HT-29 (cell line): Measurements from ENCODE around the gene EVI5L. TPM values are rescaled to one million over a fixed set of nuclear protein-coding genes. Genes with fewer than 3 reads are reported as not detected.
A peak's percentile ranks its signal among the peaks of the same experiment; 100 is the strongest.
"Not testable (repeated sequence)": the region's sequence is repeated elsewhere in the genome, so short reads cannot be mapped to it uniquely, and the experiment has no call there.

ENCODE experiments used
- DNase-seq: peaks from one replicate; pipeline ENCODE4 v3.0.0-alpha.2; 2015; ENCODE audit warnings: low spot score
- total RNA-seq: library from RNA; depleted of rRNA; stranded (reverse); fragments of >200 nt; shearing (Covaris generic); gene quantifications from 2 replicates; pipeline ENCODE4 v1.2.3, GENCODE V29; 2014

Gene EVI5L
- total RNA-seq, 1 experiment from 2014 or later = 4.0 TPM

DNA sequence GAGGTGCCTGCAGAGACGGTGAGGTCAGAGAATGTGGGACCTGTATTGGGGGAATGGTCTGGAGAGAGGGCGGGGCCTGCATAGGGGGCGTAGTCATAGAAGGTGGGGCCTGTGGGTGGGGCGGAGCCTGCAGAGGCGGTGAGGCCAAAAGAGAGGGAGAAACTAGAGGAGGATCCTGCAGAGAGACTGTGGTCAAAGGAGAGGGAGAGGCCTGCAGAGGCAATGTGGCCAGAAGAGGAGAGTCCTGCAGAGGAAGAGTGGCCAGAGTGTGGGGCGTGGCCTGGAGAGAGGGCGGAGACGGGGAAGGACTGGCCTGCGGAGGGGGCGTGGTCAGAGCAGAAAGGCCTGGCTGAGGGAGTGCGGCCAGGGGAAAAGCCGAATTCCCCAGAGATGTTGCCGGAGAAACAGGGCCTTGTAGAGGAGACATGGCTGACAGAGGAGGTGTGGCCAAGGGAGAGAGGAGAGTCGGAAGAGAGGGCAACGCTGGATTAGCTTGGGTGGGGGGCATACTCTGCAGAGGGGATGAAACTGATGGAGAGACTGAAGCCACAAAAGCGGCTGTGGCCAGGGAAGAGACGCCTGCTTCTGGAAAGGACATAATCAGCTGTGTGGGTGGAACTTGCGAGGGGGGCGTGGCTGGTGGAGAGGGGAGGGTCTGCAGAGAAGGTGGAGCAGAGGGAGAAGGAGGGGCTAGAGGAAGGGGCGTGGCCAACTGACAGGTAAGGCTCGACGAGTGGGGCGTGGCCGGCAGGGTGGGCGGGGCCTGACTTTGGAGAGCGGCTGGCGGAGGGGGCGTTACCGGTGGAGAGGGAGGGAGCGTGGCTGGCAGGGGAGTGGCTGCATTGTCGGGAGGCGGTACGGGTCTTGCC, 41.7 kb downstream of the EVI5L start:
- peak; percentile 90 for DNase-seq

DNA sequence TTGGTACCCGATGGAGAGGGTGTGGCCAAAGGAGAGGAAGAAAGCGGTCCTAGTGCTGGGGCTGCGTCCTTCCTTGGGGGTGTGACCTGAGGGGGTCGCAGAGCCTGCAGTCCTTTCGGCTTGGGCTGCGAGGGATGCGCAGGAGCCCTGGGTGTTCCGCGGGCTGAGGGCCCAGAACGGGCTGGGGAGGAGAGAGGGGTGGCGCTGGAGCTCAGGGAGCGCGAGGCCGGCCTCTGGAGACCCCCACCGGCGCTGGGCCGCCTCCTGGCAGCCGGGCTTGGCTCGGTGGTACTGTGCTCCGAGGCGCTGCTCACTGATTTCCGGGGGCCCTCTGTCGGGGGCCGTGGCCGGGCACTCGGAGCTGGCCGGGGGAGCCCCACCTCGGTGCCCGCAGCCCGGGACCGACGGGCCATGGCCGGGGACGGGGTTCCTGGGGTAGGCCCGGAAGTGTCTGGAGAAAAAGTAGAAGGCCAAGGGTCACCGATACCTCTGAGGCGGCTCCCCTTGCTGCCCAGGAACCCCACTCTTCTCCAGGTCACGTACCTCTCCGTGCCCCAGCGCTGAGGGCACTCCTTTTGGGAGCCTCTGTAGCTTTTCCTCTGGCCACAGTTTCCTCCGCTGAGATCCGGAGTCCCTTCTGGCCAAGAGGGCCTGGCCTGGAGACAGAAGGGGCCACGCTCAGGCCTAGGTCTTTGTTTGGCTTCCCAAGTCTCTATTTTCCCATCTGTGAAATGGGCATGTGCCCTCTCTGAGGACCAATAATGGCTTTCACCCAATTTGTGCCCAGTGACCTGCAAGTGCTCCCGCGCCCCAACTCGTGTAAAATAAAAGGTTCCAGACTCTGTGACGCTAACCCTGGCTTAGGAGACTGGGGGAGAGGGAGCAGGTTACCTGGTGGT, 42.5 kb downstream of the EVI5L start:
- DNase-seq = no peak

DNA sequence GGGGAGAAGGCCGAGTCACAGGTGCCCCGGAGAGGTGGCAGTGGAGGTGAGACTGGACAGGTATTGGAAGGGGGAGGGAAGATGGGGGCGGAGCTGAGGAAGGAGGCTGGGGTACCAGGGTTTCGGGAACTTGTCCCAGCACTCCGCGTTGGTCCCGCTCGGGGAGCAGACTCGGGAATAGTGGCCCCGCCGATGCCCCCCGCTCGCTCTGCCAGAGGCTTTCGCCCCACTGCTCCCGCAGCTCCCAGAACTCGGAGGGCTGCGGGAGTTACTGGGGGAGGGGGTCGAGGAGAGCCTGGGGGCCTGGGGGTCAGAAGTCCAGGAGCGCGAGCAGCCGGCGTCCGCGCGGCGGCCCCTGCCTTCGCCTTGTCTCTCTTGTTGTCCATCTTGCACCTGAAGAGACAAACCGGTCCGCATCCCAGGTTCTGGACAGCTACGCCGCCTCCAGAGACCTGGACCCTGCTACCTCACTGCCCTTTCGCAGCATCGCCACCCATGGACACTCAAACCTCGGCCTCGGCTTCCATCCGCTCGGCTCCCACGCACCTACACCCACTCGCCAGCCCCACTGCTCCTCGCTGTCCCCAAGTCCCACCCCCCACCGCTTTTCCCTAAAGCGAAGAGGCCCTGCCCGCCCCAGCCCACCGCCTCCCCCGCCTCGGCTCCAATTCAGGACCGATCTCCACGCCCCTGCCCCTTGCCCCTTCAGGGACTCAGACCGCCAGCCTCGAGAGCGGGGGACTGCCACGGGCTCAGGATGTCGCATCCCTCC, 43.5 kb downstream of the EVI5L start:
- no peak for DNase-seq

DNA sequence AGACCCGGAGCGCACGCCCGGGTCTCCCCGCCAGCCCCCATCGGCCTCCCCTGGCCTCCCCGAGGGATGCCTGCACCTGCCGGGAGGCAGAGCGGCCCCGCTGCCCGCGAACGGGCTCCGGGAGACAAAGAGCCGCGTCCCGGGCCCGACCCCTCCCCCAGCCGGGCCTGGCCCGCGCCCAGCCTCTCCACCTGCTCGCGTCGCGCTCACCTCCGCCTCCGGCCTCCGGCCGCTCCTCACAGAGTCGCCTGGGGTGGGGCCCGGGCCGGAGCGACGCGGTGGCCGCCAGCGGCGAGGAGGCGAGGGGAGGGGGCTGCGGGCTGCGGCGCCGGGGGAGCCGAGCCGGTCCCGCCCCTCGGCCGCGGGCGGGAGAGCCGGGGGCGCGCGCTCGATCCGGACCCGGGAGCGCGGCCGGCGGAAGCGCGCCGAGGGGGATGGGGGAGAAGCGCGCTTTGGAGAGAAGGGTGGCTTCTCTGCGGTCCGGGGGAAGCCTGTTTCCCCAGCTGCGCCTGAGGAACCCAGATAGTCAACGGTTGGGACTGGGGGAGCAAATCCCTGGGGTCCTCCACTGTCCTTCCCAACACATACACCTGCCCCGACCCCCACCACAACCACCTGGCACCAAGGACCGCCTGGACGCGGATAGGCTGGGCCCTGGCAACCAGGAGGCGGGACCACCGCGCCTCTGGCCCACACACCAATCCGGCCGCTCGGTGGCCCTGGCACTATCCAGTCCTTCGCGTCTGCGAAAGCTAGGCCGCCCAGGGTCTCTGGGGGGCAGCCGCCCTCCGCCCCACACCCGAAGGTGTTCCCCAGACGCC, 44.3 kb downstream of the EVI5L start, which contains the start of gene PRR36:
Gene PRR36, minus strand, starts transcription at position 315 of the 821 bp plus-strand sequence. CDS start 701 bp downstream, outside the sequence.
- peak; percentile 62 for DNase-seq

DNA sequence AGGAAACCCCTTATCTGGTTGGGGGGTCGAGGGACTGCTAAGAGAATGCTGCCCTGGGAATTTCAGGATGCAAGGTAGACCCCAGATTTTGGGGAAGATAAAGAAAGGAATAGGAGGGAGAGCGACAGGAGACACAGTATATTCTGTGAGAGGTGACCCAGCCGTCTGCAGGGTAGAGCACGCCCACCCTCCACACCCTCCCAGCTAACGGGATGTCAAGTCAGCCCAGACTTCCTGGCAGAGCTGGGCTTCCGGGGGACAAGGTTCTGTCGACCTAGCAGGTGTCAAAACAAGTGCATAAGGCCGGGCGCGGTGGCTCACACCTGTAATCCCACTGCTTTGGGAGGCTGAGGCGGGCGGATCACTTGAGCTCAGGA, 44.9 kb downstream of the EVI5L start:
- DNase-seq = no peak

DNA sequence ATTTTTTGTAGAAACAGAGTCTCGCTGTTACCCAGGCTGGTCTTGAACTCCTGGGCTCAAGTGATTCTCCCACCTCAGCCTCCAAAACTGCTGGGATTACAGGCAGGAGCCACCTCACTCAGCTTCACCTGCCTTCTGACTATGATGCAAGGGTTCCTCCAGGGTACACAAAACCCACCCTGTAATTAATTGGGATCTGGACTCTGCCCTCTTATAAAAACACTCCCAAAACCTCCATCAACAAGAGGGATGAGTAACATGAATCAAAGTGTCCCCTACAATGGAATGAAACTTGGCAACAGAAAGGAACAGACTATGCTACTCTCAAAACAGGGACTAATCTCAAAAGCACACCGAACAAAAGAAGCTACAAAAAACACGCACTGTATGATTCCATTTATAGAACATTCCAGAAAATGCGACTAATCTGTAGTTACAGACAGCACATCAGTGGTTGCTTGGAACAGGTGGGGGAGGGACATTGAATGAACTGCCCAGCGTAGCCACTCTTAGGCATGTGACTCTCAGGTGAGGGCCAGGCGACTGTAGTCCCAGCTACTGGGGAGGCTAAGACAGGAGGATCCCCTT, 47.3 kb downstream of the EVI5L start:
- peak; percentile 36 for DNase-seq

DNA sequence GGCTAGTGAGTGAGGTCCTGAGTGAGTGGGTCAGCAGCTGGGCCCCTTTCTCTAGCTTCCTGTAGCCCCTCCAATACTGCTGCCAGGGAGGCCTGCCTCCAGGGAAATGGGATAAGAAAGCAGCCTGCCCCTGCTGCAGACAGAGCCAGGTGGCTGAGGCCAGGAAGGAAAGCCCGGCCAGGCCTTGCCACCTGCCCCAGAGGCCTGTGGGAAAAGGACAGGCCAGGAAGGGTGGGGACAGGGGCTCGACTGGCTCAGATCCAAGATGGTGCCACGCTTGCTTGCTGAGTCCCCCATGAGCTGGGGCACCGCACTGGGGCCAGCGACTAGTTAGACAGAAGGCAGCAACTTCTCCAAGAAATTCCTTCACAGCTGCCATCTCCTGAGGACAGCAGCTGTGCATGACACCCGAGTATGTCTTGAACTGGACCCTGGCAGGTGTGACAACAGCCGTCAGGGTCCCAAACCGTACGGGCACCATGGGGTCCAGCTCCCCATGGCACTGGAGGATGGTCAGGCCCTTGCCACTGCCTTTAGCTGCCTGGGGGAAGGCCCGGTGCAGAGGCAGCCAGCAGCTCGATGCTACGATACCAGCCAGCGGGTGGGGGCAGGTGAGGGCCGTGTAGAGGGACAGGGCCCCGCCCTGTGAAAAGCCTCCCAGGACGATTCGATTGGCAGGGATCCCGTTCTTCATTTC, 49.2 kb downstream of the EVI5L start:
- DNase-seq = no peak

DNA sequence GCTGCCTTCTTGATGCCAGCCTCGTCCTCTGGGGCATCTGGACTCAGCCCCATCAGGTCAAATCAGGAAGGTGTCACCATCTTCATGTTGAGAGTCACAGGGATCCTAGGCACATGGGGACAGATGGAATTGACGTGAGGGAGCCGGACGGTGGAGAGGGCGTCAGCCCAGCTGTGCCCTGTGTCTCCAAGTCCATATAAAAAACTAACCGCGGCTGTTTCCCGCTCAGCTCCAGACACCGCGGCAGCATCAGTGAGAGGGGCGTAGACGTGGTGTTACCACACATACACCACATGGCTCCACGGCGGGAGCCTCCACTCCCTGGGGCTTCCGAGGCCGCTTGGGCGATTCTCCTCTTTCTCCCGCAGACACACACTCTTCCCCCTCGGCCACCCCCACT, 49.8 kb downstream of the EVI5L start:
- DNase-seq = no peak

DNA sequence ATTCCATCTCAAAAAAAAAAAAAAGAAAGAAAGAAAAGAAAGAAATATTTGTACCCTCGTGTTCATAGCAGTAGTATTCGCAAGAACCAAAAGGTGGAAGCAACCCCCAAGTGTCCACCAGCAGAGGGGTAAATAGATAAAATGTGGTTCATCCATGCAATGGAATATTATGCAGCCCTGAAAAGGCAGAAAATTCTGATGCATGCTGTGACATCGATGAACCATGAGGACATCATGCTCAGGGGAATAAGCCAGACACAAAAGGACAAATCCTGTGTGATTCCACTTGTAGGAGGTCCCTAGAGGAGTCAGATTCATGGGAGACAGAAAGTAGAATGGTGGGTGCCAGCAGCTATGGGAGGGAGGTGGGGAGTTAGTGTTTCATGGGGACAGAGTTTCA, 51.9 kb downstream of the EVI5L start:
- no peak for DNase-seq

DNA sequence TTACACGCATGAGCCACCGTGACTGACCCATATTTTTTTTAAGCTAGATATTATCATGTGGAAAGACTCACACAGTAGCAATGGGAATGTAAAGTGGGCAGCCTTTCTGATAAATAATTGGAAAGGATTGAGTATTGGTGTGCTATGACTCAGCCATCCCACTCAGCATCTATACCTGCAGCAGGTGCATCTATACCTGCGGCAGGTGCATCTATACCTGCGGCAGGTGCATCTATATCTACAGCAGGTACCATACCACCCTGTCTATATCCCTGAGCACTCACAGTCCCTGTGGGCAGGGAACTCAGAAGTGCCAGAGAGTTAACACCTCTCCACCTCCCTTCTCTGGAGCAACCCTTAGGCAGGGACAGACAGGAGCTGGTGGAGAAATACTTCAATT, 53.1 kb downstream of the EVI5L start:
- no peak for DNase-seq

DNA sequence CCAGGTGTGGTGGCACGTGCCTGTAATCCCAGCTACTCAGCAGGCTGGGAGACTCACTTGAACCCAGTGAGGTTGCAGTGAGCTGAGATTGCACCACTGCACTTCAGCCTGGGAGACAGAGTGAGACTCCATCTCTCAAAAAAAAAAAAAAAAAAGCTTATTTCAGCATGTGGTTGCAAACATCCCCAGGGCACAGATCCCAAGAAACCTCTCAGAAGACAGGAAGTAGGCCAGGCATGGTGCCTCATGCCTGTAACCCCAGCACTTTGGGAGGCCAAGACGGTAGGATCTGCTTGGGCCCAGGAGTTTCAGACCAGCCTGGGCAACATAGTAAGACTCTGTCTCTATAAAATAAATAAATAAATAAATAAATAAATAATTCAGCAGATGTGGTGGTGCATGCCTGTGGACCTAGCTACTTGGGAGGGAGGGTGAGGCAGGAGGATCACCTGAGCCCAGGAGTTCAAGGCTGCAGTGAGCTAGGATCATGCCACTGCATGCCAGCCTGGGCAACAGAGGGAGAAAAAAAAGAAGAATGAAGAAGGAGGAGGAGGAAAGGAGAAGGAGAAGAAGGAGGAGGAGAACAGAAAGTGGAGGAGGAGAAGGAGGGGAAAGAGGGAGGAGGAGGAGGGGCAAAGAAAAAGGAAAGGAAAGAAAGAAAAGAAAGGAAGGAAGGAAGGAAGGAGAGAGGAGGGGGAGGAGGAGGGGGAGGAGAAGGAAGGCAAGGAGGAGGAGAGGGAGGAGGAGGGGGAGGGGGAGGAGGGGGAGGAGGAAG, 54.0 kb downstream of the EVI5L start:
- no peak for DNase-seq

DNA sequence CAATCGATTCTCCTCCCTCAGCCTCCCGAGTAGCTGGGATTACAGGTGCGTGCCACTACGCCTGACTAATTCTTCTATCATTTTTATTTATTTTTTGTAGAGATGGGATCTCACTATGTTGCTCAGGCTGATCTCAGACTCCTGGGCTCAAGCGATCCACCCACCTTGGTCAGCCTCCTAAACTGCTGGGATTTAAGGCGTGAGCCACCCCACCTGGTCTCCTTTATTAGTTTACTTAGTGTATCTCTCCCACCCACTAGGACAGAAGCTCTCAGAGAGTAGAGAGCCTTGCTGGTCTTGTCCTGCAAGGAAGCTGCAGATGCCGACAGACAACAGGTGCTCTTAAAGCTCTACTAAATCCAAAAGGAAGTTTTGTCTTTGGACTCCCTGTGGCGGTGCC, 55.8 kb downstream of the EVI5L start:
- DNase-seq = peak; percentile 11

DNA sequence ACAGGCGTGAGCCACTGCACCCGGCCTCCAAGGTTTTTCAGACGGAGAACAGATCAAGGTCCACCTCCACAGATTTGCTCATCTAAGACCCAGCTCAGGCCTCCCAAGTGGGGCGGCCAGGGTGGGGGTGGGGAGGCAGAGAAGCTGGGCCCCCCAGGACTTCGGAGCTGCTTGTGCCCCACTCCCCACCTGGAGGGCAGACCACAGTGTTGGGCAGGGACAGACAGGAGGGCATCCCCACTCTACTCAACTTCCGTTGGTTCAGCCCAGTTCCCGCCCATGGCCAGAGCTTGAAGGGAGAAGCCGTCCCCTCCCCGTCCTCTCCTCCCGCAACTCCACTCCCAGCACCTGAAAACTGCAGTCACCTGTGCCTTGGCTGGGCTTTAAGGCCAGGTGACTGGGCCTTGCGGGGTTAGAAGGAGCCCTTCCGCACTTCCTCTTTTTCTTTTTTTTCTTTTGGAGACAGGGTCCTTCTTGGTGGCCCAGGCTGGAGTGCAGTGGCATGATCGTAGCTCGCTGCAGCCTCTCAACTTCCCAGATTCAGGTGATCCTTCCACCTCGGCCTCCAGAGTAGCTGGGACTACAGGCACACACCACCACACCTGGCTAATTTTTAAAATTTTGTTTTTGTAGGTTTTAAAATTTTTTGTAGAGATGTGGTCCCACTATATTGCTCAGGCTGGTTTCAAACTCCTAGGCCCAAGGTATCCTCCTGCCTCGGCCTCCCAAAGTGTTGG, 57.6 kb downstream of the EVI5L start:
- no peak for DNase-seq

DNA sequence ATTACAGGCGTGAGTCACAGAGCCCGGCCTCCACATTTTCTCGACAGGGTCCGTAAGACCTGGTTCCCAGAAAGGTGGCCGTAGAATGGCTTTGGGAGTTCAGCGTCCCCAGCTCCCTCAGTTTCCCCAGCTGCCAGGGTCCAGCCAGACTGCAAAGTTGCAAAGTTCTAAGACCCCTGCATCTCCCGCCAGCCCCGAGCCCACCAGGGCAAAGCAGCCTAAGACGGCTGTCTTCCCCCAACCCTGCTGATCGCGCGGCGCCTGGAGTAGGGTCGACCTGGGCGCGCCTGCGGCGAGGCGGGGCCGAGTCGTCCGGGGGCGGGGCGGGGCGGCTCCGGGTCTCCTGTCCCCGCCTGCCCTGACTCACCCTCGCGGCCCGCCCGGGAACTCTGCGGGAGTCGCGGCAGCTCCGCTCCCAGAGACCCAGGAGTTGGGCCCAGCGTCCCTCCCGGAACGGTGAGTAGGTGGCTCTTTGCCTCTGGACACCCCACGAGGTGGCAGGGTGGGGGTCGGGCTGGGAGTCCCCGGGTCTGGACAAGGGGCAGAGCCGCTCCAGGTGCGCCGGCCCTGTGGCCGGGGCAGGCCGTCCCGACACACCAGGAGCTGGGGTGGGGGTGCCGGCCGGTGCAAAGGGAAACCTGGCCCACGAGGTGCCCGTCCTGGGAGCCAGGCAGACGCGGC, 58.3 kb downstream of the EVI5L start, which contains the start of gene LRRC8E:
Gene LRRC8E, plus strand, starts transcription at position 366 of the 681 bp plus-strand sequence. CDS start 7,094 bp downstream, outside the sequence.
- peak; percentile 47 for DNase-seq

DNA sequence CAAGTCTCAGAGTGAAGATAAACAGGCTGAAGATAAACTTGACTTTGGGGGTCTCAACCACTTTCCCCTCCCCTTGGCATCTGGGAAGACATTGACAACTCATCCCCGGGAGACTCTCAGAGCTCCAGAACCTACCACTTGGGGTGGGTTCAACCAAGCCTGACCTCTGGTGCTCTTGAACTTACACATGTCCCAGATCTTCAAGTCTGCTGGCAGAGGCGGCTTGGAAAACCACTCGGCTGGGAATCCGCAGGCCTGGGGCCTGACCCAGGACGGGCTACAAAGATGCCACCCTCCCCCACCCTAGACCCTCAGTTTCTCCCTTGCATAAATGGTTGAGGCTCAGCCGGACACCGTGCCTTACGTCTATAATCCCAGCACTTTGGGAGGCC, 58.8 kb downstream of the EVI5L start:
- no peak for DNase-seq

DNA sequence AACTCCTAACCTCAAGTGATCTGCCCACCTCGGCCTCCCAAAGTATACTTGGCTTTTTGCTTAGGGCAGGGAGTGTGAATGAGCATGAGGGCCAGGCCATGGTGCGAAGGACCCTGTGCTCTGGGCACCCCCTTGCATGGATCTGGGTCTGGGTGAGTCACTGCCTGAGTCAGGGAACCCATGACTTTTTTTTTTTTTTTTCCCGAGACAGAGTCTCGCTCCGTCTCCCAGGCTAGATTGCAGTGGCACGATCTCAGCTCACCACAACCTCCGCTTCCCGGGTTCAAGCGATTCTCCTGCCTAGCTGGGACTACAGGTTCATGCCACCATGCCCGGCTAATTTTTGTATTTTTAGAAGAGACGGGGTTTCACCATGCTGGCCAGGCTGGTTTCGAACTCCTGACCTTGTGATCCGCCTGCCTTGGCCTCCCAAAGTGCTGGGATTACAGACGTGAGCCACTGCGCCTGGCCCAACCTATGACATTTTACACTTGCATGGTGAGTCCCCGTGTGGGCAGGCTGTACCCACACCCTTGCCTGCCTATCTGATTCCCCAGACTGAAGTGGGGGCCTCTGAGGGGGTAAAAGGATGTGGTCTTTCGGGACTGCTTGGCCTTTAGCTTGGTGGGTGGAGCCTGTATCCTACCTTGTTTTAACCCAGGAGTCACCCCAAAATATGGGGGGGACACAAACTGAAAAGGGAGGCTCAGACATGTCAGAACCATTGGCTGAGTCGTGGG, 63.5 kb downstream of the EVI5L start:
- not testable (repeated sequence) for DNase-seq
